HEK293 (cell line): ENCODE results near the gene ASF1A.

Experiments used
- CTCF ChIA-PET: fragments of 350-600 bp; formaldehyde crosslinking; extraction: SDS; loops from one replicate; lab custom pipeline; 2021; ENCODE audit warnings: antibody characterized with exemption; lab: Yijun Ruan, JAX
- POLR2A ChIA-PET: fragments of 300-600 bp; formaldehyde crosslinking; extraction: SDS; loops from one replicate; lab custom pipeline; 2020; ENCODE audit warnings: antibody characterized with exemption, inconsistent platforms; lab: Yijun Ruan, JAX
- H3K27ac ChIP-seq: fragments of 200-500 bp; sonication (Bioruptor generic); 2 replicates; pipeline ENCODE4 v1.5.1; 2014; ENCODE audit warnings: low read depth, low read length, control low read depth, inconsistent platforms; ENCODE audit errors: extremely low read depth
- H3K36me3 ChIP-seq, 2 experiments: fragments of 200-500 bp in 1 of 2; sonication (Bioruptor generic) in 1 of 2; 1 replicate in 1 of 2; 2 replicates in 1 of 2; pipeline ENCODE4 v1.5.1; 2014 to 2017; ENCODE audit warnings: inconsistent platforms in 2 of 2, low read length in 2 of 2; ENCODE audit not compliant: control insufficient read depth in 2 of 2, insufficient read depth in 1 of 2
- H3K4me1 ChIP-seq: fragments of 200-500 bp; sonication (Bioruptor generic); 2 replicates; pipeline ENCODE4 v1.5.1; 2014; ENCODE audit warnings: mild to moderate bottlenecking, low read length, inconsistent platforms; ENCODE audit not compliant: control insufficient read depth, insufficient read depth
- H3K4me3 ChIP-seq: 2 replicates; pipeline ENCODE4 v1.5.1; 2011; ENCODE audit warnings: low read depth, mild to moderate bottlenecking, control low read depth, low read length, moderate library complexity
- H3K9me3 ChIP-seq: fragments of 200-500 bp; sonication (Bioruptor generic); 2 replicates; pipeline ENCODE4 v1.5.1; 2014; ENCODE audit warnings: low read depth, low read length, inconsistent platforms; ENCODE audit not compliant: control insufficient read depth, insufficient read depth
- BCL11A ChIP-seq: fragments of 450-650 bp; formaldehyde crosslinking; IDR thresholded peaks from 2 replicates; pipeline ENCODE4 v1.5.1; 2016; ENCODE audit warnings: low read depth, missing biosample characterization, missing genetic modification characterization
- EGR2 ChIP-seq: fragments of 450-650 bp; formaldehyde crosslinking; IDR thresholded peaks from 2 replicates; pipeline ENCODE4 v1.5.1; 2016; ENCODE audit warnings: low read depth, missing biosample characterization, missing genetic modification characterization
- REPIN1 ChIP-seq: fragments of 450-650 bp; formaldehyde crosslinking; IDR thresholded peaks from 2 replicates; pipeline ENCODE4 v1.5.1; 2017; ENCODE audit warnings: missing biosample characterization, missing genetic modification characterization, low read depth
- SCRT2 ChIP-seq: fragments of 450-650 bp; formaldehyde crosslinking; IDR thresholded peaks from 2 replicates; pipeline ENCODE4 v1.5.1; 2016; ENCODE audit warnings: missing biosample characterization, missing genetic modification characterization
- ZBTB10 ChIP-seq: fragments of 450-650 bp; formaldehyde crosslinking; IDR thresholded peaks from 2 replicates; pipeline ENCODE4 v1.5.1; 2016; ENCODE audit warnings: missing biosample characterization, missing genetic modification characterization
- ZBTB21 ChIP-seq: fragments of 450-650 bp; formaldehyde crosslinking; IDR thresholded peaks from 2 replicates; pipeline ENCODE4 v1.5.1; 2017; ENCODE audit warnings: missing biosample characterization, missing genetic modification characterization
- ZBTB7A ChIP-seq: fragments of 450-650 bp; formaldehyde crosslinking; IDR thresholded peaks from 2 replicates; pipeline ENCODE4 v1.5.1; 2016; ENCODE audit warnings: low read depth, missing biosample characterization, missing genetic modification characterization
- ZFP37 ChIP-seq: fragments of 450-650 bp; formaldehyde crosslinking; IDR thresholded peaks from 2 replicates; pipeline ENCODE4 v1.5.1; 2016; ENCODE audit warnings: missing biosample characterization, missing genetic modification characterization
- ZNF114 ChIP-seq: fragments of 450-650 bp; formaldehyde crosslinking; IDR thresholded peaks from 2 replicates; pipeline ENCODE4 v1.5.0; 2017; ENCODE audit warnings: missing biosample characterization, missing genetic modification characterization
- ZNF121 ChIP-seq: fragments of 450-650 bp; formaldehyde crosslinking; IDR thresholded peaks from 2 replicates; pipeline ENCODE4 v1.5.1; 2016; ENCODE audit warnings: missing biosample characterization, missing genetic modification characterization
- ZNF138 ChIP-seq: fragments of 450-650 bp; formaldehyde crosslinking; IDR thresholded peaks from 2 replicates; pipeline ENCODE4 v1.5.1; 2016; ENCODE audit warnings: missing biosample characterization, missing genetic modification characterization, borderline replicate concordance
- ZNF146 ChIP-seq: fragments of 450-650 bp; formaldehyde crosslinking; IDR thresholded peaks from 2 replicates; pipeline ENCODE4 v1.5.1; 2016; ENCODE audit warnings: missing biosample characterization, missing genetic modification characterization
- ZNF16 ChIP-seq: fragments of 450-650 bp; formaldehyde crosslinking; IDR thresholded peaks from 2 replicates; pipeline ENCODE4 v1.5.1; 2016; ENCODE audit warnings: low read depth, missing biosample characterization, missing genetic modification characterization
- ZNF18 ChIP-seq: fragments of 450-650 bp; formaldehyde crosslinking; IDR thresholded peaks from 2 replicates; pipeline ENCODE4 v1.5.1; 2016; ENCODE audit warnings: missing biosample characterization, missing genetic modification characterization
- ZNF184 ChIP-seq: fragments of 450-650 bp; IDR thresholded peaks from 2 replicates; pipeline ENCODE4 v1.5.1; 2018; ENCODE audit warnings: missing biosample characterization, mild to moderate bottlenecking, missing genetic modification characterization
- ZNF202 ChIP-seq: fragments of 450-650 bp; formaldehyde crosslinking; IDR thresholded peaks from 2 replicates; pipeline ENCODE4 v1.5.1; 2016; ENCODE audit warnings: missing biosample characterization, missing genetic modification characterization, borderline replicate concordance
- ZNF24 ChIP-seq: fragments of 450-650 bp; formaldehyde crosslinking; IDR thresholded peaks from 2 replicates; pipeline ENCODE4 v1.5.1; 2016; ENCODE audit warnings: missing biosample characterization, missing genetic modification characterization
- ZNF274 ChIP-seq, 2 experiments: fragments of 200-500 bp in 1 of 2; fragments of 450-650 bp in 1 of 2; sonication (Bioruptor generic) in 1 of 2; formaldehyde crosslinking in 1 of 2; IDR thresholded peaks; 2 replicates each; pipeline versions ENCODE4 v1.5.1 to v1.6.1; 2014 to 2016; ENCODE audit warnings: borderline replicate concordance in 1 of 2, inconsistent platforms in 1 of 2, low read length in 1 of 2, missing biosample characterization in 1 of 2, missing genetic modification characterization in 1 of 2
- ZNF292 ChIP-seq: fragments of 450-650 bp; formaldehyde crosslinking; IDR thresholded peaks from 2 replicates; pipeline ENCODE4 v1.5.1; 2016; ENCODE audit warnings: low read depth, missing biosample characterization, missing genetic modification characterization, borderline replicate concordance
- ZNF324 ChIP-seq: fragments of 450-650 bp; formaldehyde crosslinking; IDR thresholded peaks from 2 replicates; pipeline ENCODE4 v1.5.1; 2016; ENCODE audit warnings: missing biosample characterization, missing genetic modification characterization
- ZNF558 ChIP-seq: fragments of 450-650 bp; formaldehyde crosslinking; IDR thresholded peaks from 2 replicates; pipeline ENCODE4 v1.5.1; 2016; ENCODE audit warnings: missing biosample characterization, missing genetic modification characterization
- ZNF600 ChIP-seq: fragments of 450-650 bp; formaldehyde crosslinking; IDR thresholded peaks from 2 replicates; pipeline ENCODE4 v1.5.1; 2016; ENCODE audit warnings: missing biosample characterization, missing genetic modification characterization
- ZNF629 ChIP-seq: fragments of 450-650 bp; formaldehyde crosslinking; IDR thresholded peaks from 2 replicates; pipeline ENCODE4 v1.5.1; 2017; ENCODE audit warnings: missing biosample characterization, missing genetic modification characterization
- ZNF677 ChIP-seq: fragments of 450-650 bp; IDR thresholded peaks from 2 replicates; pipeline ENCODE4 v1.5.0; 2018; ENCODE audit warnings: missing biosample characterization, mild to moderate bottlenecking, missing genetic modification characterization, moderate library complexity
- ZNF747 ChIP-seq: fragments of 450-650 bp; formaldehyde crosslinking; IDR thresholded peaks from 2 replicates; pipeline ENCODE4 v1.5.1; 2016; ENCODE audit warnings: missing biosample characterization, missing genetic modification characterization
- ZNF830 ChIP-seq: fragments of 450-650 bp; IDR thresholded peaks from 2 replicates; pipeline ENCODE4 v1.5.0; 2018; ENCODE audit warnings: missing biosample characterization, missing genetic modification characterization, low read depth, mild to moderate bottlenecking, moderate library complexity
- ZNF837 ChIP-seq: fragments of 450-650 bp; formaldehyde crosslinking; IDR thresholded peaks from 2 replicates; pipeline ENCODE4 v1.5.1; 2016; ENCODE audit warnings: missing biosample characterization, missing genetic modification characterization
- ZNF843 ChIP-seq: fragments of 450-650 bp; formaldehyde crosslinking; IDR thresholded peaks from 2 replicates; pipeline ENCODE4 v1.5.1; 2016; ENCODE audit warnings: missing biosample characterization, missing genetic modification characterization
- TF ChIP-seq, protein P1 (sequence below): fragments of 450-650 bp; formaldehyde crosslinking; IDR thresholded peaks from 2 replicates; pipeline ENCODE4 v1.5.1; 2016; ENCODE audit warnings: missing biosample characterization, missing genetic modification characterization
- TF ChIP-seq, protein P2 (sequence below): fragments of 450-650 bp; formaldehyde crosslinking; IDR thresholded peaks from 2 replicates; pipeline ENCODE4 v1.5.1; 2016; ENCODE audit warnings: missing biosample characterization, missing genetic modification characterization
- TF ChIP-seq, protein P3 (sequence below): IDR thresholded peaks from 2 replicates; pipeline ENCODE4 v1.6.1; 2011; ENCODE audit warnings: mild to moderate bottlenecking, low read depth, low read length, borderline replicate concordance

Gene ASF1A

GRCh38 chr6:118871331-118871730 lies 22.6 kb upstream of the ASF1A start:
- no peak for TF ChIP-seq ZNF114
- TF ChIP-seq ZBTB7A (tag by site-specific recombination), result no peak
- TF ChIP-seq ZNF184, result no peak
- no peak for TF ChIP-seq ZNF324 (tag by site-specific recombination)
- no peak for TF ChIP-seq ZBTB21 (tag by site-specific recombination)
- TF ChIP-seq ZBTB10 (tag by site-specific recombination), result no peak
- TF ChIP-seq ZNF629, result no peak
- TF ChIP-seq EGR2 (tag by site-specific recombination), result no peak
- TF ChIP-seq ZNF24 (tag by site-specific recombination), result no peak
- TF ChIP-seq ZNF202 (tag by site-specific recombination), result no peak
- TF ChIP-seq ZNF843, result no peak
- TF ChIP-seq ZNF830 (tag by site-specific recombination), result no peak
- no peak for TF ChIP-seq ZNF677
- TF ChIP-seq ZNF600 (tag by site-specific recombination), result no peak
- TF ChIP-seq ZNF121, result no peak
- TF ChIP-seq, protein P1, sequence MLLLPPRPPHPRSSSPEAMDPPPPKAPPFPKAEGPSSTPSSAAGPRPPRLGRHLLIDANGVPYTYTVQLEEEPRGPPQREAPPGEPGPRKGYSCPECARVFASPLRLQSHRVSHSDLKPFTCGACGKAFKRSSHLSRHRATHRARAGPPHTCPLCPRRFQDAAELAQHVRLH (tag by site-specific recombination), result no peak
- TF ChIP-seq ZNF292 (tag by site-specific recombination), result no peak
- no peak for TF ChIP-seq ZNF18 (tag by site-specific recombination)
- H3K36me3 ChIP-seq, result no peaks in the 10 kb centered on the region; a peak in 1 of 3 replicates
- H3K9me3 ChIP-seq, result no peaks in the 10 kb centered on the region
- CTCF ChIA-PET, result no interaction called here
- no peak overlapping the region for H3K4me3 ChIP-seq
- H3K27ac ChIP-seq, result no peak overlapping the region
- no peaks in the 10 kb centered on the region for H3K4me1 ChIP-seq
- POLR2A ChIA-PET, result no interaction called here

DNA sequence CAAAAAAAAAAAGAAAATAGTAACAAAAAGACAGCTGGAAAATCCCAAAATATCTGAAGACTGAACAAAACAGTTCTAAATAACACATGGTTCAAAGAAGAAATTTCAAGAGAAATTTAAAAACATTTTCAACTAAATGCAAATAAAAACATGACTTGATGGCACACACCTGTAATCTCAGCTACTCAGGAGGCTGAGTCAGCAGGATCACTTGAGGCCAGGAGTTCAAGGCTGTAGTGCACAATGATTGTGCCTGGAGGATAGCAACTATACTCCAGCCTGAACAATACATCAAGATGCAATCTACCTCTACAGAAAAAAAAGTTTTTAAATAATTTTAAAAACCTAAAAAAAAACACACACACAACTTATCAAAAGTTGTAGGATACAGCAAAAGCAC lies 21.6 kb upstream of the ASF1A start:
- H3K9me3 ChIP-seq, result no peaks in the 10 kb centered on the region
- no peak overlapping the region for H3K4me3 ChIP-seq
- no peak overlapping the region for H3K27ac ChIP-seq
- H3K36me3 ChIP-seq, result no peaks in the 10 kb centered on the region; a peak in 1 of 3 replicates
- ChIA-PET POLR2A (no interaction called here), CTCF (interaction anchor here (0.6 kb wide), 2 partner anchors 72 to 264 kb away, joined by 3 read pairs; no protein-coding TSS in a partner anchor)
- no peaks in the 10 kb centered on the region for H3K4me1 ChIP-seq
- no peak for TF ChIP-seq ZNF677
- TF ChIP-seq ZNF16 (tag by site-specific recombination), result no peak
- no peak for TF ChIP-seq BCL11A (tag by site-specific recombination)
- no peak for TF ChIP-seq ZNF274 (IDR thresholded peaks at IDR 0.05; ENCODE audit: low read length)
- no peak for TF ChIP-seq ZNF274 (tag by site-specific recombination; IDR thresholded peaks at IDR 0.05; ENCODE audit: borderline replicate concordance)
- no peak for TF ChIP-seq REPIN1 (tag by site-specific recombination)
- no peak for TF ChIP-seq ZNF138
- no peak for TF ChIP-seq ZNF747 (tag by site-specific recombination)
- no peak for TF ChIP-seq ZNF558
- TF ChIP-seq, protein P2, sequence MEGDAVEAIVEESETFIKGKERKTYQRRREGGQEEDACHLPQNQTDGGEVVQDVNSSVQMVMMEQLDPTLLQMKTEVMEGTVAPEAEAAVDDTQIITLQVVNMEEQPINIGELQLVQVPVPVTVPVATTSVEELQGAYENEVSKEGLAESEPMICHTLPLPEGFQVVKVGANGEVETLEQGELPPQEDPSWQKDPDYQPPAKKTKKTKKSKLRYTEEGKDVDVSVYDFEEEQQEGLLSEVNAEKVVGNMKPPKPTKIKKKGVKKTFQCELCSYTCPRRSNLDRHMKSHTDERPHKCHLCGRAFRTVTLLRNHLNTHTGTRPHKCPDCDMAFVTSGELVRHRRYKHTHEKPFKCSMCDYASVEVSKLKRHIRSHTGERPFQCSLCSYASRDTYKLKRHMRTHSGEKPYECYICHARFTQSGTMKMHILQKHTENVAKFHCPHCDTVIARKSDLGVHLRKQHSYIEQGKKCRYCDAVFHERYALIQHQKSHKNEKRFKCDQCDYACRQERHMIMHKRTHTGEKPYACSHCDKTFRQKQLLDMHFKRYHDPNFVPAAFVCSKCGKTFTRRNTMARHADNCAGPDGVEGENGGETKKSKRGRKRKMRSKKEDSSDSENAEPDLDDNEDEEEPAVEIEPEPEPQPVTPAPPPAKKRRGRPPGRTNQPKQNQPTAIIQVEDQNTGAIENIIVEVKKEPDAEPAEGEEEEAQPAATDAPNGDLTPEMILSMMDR (tag by site-specific recombination), result no peak
- TF ChIP-seq, protein P3, sequence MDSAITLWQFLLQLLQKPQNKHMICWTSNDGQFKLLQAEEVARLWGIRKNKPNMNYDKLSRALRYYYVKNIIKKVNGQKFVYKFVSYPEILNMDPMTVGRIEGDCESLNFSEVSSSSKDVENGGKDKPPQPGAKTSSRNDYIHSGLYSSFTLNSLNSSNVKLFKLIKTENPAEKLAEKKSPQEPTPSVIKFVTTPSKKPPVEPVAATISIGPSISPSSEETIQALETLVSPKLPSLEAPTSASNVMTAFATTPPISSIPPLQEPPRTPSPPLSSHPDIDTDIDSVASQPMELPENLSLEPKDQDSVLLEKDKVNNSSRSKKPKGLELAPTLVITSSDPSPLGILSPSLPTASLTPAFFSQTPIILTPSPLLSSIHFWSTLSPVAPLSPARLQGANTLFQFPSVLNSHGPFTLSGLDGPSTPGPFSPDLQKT, result no peak
- no peak for TF ChIP-seq SCRT2
- no peak for TF ChIP-seq ZNF837 (tag by site-specific recombination)
- TF ChIP-seq ZFP37 (tag by site-specific recombination), result no peak
- no peak for TF ChIP-seq ZNF146 (tag by site-specific recombination)
